Mononuclear cell (primary cell): ENCODE results near the gene SLC25A26. TPM values are rescaled to one million over a fixed set of nuclear protein-coding genes. Genes with fewer than 3 reads are reported as not detected.

Experiments
- H3K27me3 ChIP-seq: 2 replicates; pipeline ENCODE4 v1.6.0; 2011; ENCODE audit warnings: low read length, control low read depth; ENCODE audit not compliant: insufficient read depth
- H3K4me1 ChIP-seq: 2 replicates; pipeline ENCODE4 v1.5.1; 2011; ENCODE audit warnings: mild to moderate bottlenecking, low read length, control low read depth; ENCODE audit not compliant: insufficient read depth
- H3K4me3 ChIP-seq: 2 replicates; pipeline ENCODE4 v1.5.1; 2011; ENCODE audit warnings: mild to moderate bottlenecking, low read length, moderate library complexity
- H3K9me3 ChIP-seq: 2 replicates; pipeline ENCODE4 v1.5.1; 2011; ENCODE audit warnings: low read depth, mild to moderate bottlenecking, control low read depth, low read length
- total RNA-seq: library from RNA; depleted of rRNA; stranded (reverse); fragments of >200 nt; gene quantifications from one replicate; pipeline ENCODE4 v1.2.3, GENCODE V29; 2012

The SLC25A26 gene
- total RNA-seq, 1 donor: 30.5 TPM

DNA sequence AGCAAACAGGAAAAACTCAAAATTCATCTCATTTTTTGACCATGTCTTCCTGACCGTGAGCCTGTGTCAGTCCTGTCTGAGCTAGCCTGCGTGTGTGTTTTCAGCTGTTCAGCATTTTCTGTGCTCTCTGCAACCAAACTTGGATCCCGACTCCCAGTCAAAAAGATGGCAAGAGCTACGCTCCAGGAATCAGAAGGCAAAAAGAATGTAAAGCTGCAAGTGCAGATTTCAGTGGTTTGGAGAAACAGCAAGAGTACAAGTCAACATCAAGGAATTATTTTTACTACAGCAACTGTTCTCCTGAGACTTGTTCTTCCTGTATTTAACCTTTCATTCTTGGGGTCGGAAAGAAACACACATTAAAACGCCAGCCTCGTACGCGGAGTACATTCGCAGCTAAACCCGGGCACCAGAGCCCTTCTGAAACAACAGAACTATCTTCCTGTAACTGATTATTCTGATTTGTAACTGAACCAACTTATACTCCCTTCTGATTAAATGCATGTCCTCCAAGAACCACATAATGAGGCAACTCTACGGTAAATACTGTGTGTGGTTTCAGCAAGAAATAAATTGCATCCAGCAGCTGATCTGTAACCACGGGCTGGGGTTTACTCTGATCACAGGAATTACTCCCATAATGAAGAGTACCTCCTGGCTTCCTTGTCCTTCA lies 172.7 kb downstream of the SLC25A26 start:
- Histone ChIP-seq H3K27me3 (no peaks in the 10 kb centered on the region), H3K4me1 (peaks cover 21% of the 10 kb centered on the region), H3K9me3 (no peaks in the 10 kb centered on the region), H3K4me3 (no peak overlapping the region)

DNA sequence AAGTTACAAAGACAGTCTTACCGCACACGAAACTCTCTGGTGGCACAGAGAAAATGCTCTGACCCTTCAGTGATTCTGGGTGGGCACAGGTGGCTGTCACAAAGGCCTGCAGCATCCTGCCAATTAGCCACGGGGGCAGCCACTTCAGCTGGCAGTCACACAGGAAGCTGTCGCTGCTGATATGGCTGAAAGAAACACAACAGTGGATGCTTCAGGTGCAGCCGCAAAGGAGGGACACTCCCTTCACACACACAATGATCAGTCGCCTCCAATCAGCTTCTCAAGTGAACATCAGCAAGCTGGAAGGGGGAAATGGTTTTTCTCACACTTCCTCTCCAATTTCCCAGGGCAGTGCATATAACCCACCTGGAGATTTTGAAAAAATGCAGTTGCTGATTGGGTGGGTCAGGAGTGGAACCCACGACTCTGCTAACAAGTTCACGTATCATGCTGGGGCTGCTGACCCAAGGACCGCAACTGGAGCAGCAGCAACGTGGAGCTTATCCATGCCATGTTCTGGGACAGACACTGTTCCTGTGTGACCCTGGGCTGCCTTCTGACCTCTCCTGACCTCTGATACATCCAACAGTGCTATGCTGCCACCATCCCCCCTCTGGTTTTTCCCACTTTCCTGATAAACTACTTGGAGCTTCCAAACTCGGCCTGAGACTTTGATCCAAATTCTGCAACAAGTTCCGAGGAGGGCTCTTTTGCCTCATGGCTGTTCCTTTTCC lies 173.4 kb downstream of the SLC25A26 start:
- H3K9me3 ChIP-seq: no peaks in the 10 kb centered on the region
- no peak overlapping the region for H3K4me3 ChIP-seq
- no peaks in the 10 kb centered on the region for H3K27me3 ChIP-seq
- peaks cover 22% of the 10 kb centered on the region for H3K4me1 ChIP-seq

DNA sequence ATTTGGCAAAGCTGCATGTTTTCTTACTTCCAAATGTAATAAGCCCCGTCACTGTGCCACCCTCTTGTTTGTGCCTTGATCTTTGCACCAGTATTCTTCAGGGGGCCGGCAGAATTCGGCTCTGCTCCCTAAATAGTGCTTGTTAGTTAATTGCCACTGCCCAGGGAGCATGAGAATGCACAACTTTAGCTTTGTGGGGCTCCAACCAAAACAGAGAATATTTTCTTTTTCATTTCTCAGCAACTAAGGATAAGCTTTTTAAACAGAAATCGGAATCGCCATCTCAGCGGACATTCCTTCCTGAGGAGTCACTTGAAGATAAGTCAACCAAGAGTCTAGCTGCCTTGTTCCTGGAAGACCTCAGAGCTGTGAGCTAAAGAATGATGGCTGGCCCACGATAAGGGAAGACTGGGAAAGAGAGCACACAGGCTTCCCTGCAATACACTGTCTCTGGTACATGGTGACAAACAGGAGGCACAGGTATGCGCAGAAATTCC lies 174.0 kb downstream of the SLC25A26 start:
- Histone ChIP-seq H3K9me3 (no peaks in the 10 kb centered on the region), H3K27me3 (no peaks in the 10 kb centered on the region), H3K4me3 (no peak overlapping the region), H3K4me1 (peaks cover 22% of the 10 kb centered on the region)

DNA sequence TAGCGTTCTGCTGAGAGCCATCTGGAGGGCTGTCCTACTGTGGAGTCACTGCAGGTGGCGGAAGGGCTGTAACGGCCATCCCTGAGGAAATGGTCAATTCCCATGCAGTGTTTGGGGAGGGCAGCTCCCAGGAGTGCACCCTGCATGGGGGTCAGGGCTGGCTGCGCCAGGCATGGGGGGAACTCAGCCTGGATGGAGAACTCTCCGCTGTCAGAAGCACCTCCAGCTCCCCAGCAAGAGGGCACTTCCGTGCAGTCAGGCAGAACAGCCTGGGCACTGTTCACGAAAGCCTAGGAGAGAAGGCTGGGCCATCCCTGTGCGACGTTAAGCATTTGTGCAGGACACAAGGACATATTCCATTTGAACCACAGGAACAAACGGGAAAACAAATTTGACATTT lies 174.8 kb downstream of the SLC25A26 start:
- Histone ChIP-seq H3K27me3 (no peaks in the 10 kb centered on the region), H3K9me3 (no peaks in the 10 kb centered on the region), H3K4me1 (peaks cover 22% of the 10 kb centered on the region), H3K4me3 (no peak overlapping the region)

DNA sequence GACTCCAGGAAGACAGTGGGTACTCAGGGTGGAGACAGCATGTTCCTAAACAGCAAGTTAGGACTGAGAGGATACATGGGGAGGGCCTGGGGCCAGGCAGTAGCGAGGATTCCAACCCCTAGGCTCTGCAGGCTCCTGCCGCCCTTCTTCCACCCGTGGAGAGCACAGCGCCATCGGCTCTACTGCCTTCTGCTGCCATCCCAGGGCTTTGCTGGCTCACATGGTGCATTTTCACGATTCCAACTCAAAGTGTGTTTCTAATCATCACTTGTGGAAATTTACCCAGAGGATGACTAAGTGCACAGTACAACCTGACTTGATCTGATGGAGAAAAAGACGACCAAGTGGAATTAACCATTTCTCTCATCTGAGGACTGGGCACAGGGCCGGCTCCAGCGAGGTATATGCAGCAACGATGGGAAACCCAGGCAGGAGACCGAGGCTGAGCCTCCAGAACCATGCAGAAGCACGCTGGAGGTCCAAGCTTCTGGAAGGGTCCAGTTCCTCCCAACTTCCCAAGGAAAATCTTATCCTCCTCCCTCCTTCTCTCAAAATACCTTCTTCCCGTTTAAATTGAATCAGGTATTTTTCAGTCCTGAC lies 175.5 kb downstream of the SLC25A26 start:
- Histone ChIP-seq H3K27me3 (no peaks in the 10 kb centered on the region), H3K9me3 (no peaks in the 10 kb centered on the region), H3K4me3 (no peak overlapping the region), H3K4me1 (peaks cover 22% of the 10 kb centered on the region)

DNA sequence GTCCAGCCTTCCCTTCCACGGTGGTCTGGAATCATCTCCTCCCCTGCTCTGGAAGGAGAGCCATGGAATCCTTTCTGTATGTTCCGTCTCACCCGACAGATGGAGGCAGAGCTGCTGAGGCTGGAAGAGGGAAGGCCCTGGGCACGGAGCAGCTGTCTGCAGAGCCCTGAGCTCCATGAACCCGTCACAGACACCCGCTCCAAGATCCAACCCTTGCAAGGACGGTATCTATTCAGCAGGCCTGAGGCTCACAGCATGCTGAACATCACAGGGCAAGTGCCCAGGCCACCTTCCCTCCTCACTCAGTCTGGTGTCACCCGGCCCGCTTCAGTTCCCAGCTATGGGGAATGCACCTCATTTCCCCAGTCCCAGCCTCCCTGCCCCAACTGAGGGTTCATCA lies 176.1 kb downstream of the SLC25A26 start:
- H3K4me1 ChIP-seq: peaks cover 22% of the 10 kb centered on the region
- H3K9me3 ChIP-seq: no peaks in the 10 kb centered on the region

DNA sequence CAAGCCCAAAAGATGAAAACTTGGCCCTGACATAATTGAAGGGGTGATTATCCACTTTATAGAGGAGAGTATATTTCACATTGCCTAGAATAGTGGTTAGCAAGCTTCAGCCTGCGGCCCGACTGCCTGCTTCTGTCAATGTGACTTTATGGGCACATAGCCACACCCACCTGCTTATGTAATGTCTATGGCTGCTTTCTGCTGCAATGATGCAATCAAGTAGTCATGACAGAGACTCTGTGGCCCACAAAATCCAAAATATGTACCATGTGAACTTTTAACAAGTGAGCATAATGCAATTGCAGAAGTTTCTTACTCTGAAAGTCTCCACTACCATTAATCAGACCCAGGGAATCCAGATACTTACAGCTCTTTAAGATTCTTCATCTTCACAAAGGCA lies 176.9 kb downstream of the SLC25A26 start:
- no peaks in the 10 kb centered on the region for H3K27me3 ChIP-seq
- H3K4me1 ChIP-seq: peaks cover 22% of the 10 kb centered on the region
- no peak overlapping the region for H3K4me3 ChIP-seq
- no peaks in the 10 kb centered on the region for H3K9me3 ChIP-seq

More for the DNA sequence above, 176.1 kb downstream of the SLC25A26 start:
- no peaks in the 10 kb centered on the region for H3K27me3 ChIP-seq
- no peak overlapping the region for H3K4me3 ChIP-seq

DNA sequence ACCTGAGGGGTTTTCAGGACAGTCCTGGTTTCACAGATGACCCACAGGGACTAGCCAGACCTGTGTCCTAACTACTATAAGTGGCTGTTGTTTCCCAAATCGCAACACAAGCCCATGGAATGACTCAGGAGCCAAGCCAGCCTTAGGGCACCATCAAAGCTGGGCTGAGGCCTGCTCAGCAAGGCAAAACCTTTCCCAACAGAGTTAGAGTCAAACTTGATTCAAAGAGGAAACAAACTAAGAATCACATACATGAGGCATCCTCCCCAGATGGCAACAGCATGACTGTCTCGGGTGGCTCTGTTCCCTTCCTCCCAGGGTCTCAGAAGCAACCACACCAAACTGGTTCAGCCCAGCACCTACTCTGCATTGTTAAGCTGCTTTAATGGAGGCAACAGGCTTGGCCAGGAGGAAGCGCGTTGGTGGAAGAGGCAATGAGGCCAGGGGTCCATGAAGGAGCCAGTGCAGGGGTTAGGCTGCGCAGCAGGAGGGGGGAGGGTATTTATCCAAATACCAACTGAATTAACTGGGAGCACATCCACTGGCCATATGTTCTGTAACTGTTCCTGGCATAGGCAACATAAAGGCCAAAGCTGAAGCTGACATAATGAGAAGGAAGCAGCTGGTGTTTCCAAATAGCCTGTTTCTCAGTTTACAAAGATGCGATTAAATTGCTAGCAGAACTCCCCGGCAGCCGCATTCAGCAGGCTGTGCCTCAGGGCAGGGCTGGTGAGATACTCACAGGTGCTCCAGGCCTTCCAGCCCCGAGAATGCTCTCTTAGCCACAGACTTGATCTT lies 177.6 kb downstream of the SLC25A26 start:
- Histone ChIP-seq H3K9me3 (no peaks in the 10 kb centered on the region), H3K27me3 (no peaks in the 10 kb centered on the region), H3K4me3 (no peak overlapping the region), H3K4me1 (peaks cover 15% of the 10 kb centered on the region)

DNA sequence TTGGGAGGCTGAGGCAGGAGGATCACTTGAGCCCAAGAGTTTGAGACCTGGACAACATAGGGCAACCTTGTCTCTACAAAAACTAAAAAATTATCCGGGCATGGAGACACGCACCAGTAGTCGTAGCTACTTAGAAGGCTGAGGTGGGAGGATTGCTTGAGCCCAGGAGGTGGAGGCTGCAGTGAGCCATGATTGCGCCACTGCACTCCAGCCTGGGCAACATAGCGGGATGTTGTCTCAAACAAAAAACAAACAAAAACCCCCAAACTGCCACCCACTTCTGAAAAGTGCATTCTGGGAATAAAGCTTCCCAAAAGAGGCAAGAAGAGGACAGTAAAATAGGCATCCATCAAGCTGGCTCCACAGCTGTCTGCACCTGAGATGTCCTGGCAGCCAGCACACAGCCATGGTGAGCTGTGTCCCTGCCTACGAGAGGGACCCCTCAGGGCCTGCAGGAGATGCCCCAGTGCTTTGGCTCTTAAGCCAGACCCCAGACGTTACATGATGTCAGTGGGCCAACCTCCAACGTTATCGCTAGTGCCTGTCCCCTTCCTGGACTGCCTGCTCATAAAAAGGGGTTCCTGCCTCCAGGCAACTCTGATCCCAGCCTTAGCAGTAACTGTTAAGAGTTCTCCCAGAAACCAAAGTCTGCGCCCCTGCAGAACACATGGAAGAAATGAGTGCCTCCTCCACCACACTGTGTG lies 178.9 kb downstream of the SLC25A26 start:
- no peaks in the 10 kb centered on the region for H3K27me3 ChIP-seq
- no peak overlapping the region for H3K4me3 ChIP-seq
- peaks cover 6% of the 10 kb centered on the region for H3K4me1 ChIP-seq
- no peaks in the 10 kb centered on the region for H3K9me3 ChIP-seq

DNA sequence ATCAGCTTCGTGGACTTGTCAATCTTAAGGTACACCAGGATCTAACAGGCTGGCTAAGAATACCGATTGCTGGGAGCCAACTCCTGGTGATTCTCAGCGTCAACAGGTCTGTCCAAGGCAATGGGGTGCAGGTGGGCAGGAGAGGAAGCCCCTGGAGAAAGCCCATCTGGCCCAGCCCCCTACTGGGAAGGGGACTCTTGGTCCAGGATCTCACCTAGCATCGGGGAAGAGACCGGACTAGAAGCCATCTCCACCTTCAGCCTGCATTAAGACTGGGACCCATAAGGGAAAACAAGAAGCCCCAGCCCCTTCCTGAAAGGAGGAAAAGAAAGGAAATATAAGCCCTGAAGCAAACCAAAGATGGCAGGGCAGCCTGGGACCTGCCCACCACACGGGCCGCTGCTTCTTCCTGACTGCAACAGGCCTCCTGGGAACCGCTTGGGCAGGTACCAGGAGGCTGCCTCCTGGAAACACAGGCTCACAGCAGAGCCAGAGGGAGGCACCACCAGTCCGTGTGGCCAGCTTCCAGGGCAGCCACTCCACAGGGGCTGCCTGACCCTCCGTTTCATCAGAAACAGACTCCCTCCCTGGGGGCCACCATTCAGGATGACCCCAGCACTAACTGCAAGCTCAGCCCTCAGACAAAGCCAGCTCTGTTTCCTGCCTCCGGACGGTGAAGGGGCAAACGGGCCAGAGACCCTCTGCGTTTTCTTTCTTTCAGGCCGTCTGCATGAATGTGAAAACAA lies 179.8 kb downstream of the SLC25A26 start:
- H3K4me3 ChIP-seq: no peak overlapping the region
- H3K9me3 ChIP-seq: no peaks in the 10 kb centered on the region
- H3K27me3 ChIP-seq: no peaks in the 10 kb centered on the region
- H3K4me1 ChIP-seq: peaks cover 6% of the 10 kb centered on the region

DNA sequence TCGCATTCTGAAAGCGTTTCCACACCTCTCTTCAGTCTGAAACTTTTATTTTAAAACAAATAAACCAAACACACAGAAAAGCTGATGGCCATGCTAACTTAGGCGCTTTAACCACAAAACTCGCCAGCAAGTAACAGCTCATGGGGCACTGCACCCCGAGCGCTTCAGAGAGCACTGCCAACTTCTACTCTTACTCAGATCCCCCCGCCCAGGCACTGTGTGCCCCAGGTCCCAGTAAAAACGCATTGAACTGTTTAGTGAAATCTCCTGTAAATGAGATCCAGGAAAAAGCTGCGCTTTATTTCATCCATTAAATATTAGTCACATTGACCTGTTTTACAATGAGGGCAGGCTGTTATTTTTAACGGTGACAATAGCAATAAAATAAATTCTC lies 180.4 kb downstream of the SLC25A26 start:
- H3K27me3 ChIP-seq: no peaks in the 10 kb centered on the region
- H3K9me3 ChIP-seq: no peaks in the 10 kb centered on the region
- H3K4me1 ChIP-seq: peaks cover 6% of the 10 kb centered on the region
- H3K4me3 ChIP-seq: no peak overlapping the region

DNA sequence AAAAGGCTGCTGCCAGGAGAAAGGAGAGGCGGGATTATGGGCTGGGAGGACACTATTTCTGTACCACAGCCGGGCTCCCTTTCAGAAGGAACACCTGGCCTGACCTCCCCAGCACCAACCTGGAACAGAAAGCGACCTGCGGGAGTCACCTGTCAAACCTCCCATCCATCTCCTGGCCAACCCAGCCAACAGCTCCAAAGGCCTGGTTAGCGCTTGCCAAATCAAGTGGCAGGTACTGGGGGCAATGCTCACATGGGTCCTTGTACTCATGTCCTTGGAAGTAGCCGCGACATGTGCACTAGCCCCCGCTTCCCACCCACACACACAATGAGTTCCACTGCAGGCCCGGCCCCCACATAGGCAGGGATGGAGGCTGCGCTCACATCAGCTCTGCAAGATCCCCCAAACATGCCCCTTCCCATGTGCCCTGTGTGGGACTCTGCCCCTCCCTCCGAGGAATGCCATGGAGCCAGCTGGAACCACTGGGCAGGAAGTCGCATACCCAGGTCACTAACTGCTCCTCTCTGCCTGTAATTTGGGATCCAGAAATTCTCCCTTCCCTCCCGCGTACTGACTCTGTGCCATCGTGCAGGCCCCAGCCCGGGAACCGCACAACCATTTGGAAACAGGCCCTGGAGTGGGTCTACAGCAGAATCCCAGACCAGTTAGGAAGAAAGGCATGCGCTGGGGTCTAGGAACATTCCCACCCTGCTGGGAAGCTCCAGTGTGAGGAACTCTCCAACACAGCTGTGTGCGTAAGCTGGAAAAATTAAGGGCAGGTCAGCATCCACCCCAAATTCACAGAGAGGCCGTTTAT lies 181.1 kb downstream of the SLC25A26 start:
- no peak overlapping the region for H3K4me3 ChIP-seq
- no peaks in the 10 kb centered on the region for H3K9me3 ChIP-seq
- peaks cover 6% of the 10 kb centered on the region for H3K4me1 ChIP-seq

DNA sequence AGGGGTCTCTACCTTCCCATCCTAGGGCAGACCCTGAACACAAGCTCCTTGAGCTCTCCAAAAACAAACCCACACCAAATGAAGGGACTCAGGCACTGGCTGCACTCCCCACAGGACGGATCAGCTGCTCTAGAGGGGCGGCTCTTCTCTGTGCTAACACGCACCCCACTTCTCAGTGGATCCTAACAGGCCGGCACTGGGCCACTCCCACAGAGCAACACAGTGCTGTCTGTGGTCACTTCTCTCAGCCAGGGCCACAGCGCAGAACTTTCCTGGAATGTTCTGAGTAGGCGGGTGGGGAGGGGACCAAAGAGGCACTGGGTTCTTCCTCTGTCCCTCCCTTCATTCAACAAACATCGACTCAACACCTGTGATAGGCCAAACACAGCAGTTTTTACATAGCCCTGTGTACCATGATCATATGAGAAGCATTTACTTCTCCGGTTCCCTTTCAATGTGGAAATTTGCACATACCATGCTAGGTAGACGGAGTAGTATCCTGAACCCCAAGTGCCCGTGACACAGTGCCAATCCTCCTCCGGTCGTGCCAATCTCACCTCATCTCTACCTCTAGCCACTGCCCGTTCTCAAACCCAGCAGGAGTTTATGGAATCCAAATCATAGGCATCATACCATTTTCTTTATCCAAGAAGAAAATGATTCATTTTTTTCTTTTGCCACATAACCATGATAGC lies 181.9 kb downstream of the SLC25A26 start:
- Histone ChIP-seq H3K4me1 (peaks cover 6% of the 10 kb centered on the region), H3K4me3 (no peak overlapping the region), H3K27me3 (no peaks in the 10 kb centered on the region), H3K9me3 (no peaks in the 10 kb centered on the region)

More for the DNA sequence above, 181.1 kb downstream of the SLC25A26 start:
- H3K27me3 ChIP-seq: no peaks in the 10 kb centered on the region
